GM18498 (cell line): ENCODE results near the gene BANP.
"Not testable (repeated sequence)": the region's sequence is repeated elsewhere in the genome, so short reads cannot be mapped to it uniquely, and the experiment has no call there.

ENCODE experiments used
- ATAC-seq: cut with Tn5 transposase; IDR thresholded peaks from one replicate; pipeline ENCODE4 v1.9.1; 2021; ENCODE audit warnings: mild to moderate bottlenecking, moderate library complexity; ENCODE audit not compliant: unreplicated experiment

BANP gene

DNA sequence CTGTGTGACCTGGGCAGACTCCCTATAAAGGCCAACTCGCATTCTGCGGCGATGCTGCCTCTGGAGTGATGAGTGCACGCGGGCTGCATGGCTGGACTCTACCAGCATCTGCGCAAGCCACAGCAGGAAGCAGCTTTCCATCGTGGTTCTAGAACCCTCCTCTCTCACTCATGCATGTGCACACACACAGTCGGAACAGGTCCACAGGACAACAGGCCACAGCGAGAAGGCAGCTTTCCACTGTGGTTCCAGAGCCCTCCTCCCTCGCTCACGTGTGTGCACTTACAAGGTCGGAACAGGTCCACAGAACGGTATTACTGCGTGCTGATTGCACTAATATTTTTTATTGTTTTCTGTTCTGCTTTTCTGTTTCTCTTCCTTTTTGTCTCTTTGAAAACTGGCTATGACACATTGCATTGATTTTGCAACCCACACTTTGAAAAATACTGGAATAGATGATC lies 92.9 kb downstream of the BANP start:
- peak; percentile 67 for ATAC-seq

DNA sequence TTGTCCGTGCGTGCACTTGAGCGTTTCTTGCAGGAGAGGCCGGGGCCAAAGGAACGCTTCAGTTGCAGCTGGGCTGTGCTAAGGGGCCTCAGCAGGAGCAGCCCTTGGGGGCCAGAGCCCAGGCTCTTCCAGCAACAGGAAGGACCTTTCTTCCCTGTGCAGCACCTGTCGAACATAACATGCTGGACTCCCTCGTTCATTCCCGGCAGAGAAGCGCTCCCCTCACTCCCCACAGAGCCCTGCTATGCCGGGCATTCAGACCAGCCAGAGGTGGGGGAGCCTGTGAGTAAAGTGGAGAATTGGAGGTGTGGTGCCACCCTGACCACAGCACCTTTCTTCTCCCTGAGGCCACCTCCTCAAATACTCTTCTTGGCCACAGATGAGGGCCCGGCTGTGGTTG lies 94.1 kb downstream of the BANP start:
- ATAC-seq = not testable (repeated sequence)

DNA sequence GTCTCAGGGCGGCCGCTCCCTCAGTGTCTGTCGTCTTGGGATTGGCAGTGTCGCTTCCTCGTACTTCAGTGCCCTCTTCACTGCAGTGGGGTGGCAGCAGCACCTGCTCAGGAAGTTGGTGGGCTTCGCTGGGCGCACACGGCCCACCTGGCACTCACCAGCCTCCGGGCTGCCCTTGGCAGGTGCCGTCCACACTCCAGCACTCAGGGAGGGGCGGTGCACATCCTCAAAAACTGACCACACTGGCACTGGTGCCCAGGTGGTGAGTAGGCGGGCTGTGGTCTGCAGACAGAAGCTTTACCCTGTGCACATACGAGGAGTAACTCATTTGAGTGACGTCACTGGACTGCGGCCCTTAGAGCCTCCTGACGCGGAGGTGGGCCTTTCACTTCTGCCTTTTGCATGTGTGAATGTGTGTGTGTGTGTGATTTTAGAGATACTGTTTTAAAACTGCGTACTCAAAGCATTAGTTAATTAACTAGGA lies 94.6 kb downstream of the BANP start:
- peak; percentile 79 for ATAC-seq

DNA sequence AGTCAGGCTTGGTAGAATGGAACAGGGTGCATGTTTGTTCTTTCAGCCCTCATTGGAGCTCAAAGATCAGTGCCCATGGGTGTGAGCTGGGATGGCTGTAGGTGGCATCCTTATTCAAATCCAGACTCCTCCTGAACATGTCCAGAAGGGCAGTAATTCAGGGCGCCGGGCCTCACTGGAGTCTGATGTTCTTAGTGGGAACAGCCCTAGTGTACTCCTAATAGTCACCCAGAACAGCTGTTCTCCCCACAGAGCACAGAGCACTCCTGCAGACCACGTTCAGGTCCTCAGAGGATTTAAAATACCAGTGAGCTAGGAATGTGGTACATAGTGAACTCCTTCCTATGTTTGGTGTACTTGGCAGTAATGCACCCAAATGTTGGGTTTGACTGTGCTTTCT lies 96.2 kb downstream of the BANP start:
- ATAC-seq = no peak

DNA sequence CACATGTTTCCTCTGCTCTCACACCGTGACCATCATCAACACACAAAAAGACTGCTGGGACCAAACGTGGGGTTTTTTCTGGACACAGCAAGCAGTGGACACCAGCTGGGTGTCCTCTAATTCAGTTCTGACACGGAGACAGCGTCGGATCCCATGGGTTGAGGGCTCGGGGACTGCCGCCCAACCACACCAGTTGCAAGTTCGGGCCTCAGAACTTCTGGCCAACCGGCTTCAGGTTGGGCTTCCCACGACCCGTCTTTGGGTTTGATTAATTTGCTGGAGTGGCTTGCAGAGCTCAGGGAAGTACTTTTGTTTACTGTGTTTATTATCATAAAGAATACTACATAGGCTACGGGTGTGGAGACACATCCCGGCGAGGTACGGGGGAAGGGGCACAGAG lies 97.8 kb downstream of the BANP start:
- no peak for ATAC-seq

DNA sequence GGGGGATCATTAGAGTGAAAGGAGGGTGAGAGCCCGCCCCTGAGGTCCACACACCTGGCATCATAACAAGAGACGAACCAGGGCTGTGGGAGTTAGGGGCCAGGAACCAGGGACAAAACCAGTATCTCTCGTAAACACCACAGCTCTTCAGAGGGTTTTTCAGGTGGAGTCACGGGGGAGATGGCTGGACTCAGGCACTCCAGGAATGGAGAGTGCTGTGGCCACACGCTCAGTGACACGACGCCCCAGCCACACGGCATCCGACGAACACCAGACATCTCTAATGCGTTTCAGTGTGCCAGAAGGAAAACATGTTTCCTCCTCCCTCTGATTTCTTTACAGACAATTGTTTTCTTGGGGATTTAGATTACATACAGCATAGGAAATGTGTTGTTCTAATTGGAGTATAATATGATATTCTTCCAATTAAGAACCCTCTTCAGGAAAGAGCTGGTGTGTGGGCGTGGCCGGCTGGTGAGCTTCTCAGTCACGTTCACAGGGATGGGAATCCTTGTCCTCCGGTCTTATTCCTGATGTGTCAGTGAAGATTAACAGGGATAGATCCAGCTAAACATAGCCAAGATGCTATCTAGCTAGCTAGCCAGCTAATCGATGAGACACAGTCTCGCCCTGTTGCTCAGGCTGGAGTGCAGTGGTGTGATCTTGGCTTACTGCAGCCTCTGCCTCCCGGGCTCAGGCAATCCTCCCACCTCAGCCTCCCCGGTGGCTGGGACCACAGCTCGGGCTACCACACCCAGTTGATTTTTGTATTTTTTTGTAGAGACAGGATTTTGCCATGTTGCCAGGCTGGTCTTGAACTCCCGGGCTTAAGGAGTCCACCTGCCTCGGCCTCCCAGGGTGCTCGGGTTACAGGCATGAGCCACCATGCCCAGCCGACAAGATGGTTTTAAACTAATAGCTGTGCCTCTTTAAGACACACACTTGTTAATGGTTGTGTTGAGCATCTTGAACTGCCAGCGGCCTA lies 98.6 kb downstream of the BANP start:
- ATAC-seq = no peak

DNA sequence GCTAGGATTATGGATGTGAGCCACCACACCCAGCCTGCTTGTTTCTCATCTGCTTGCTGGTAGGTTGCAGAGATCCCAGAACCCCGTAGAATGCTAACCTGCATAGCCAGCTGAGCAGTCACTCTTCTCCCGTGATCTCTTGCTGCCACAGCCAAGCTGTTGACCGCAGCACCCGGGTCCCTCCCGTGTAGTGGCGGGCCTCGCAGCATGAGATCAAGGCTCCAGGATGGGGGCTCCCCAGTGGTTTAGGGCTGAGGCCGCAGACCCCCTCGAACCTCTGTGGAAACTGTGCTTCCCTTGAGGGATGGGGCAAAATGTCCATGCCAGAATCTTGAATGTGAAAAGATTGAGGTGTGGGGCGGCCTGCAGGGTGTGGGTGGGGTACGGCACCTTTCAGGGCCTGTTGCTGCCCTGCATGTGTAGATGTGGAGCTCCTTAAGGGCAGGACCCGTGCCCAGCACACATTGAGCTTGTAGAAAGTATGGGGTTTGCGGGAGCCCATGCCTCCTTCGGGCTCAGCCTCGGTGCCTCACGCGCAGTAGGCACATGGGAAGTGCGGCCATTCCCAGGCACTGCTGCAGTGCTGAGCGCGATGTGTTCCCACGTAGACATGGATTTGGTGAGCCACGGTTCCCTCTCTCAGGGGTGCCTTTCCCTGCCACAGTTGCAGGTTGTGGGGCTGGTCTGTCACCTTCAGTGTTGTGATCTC lies 99.9 kb downstream of the BANP start:
- no peak for ATAC-seq

DNA sequence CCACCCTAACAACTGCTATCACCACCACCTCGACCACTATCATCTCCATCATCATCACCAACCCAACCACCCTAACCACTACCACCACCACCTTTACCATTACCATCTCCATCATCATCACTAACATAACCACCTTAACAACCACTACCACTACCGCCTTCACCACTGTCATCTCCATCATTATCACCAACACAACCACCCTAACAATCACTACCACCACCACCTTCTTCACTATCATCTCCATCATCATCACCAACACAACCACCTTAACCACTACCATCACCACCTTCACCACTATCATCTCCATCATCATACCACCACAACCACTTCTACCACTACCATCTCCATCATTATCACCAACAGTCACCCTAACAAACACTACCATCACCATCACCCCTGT lies 101.4 kb downstream of the BANP start:
- no peak for ATAC-seq

DNA sequence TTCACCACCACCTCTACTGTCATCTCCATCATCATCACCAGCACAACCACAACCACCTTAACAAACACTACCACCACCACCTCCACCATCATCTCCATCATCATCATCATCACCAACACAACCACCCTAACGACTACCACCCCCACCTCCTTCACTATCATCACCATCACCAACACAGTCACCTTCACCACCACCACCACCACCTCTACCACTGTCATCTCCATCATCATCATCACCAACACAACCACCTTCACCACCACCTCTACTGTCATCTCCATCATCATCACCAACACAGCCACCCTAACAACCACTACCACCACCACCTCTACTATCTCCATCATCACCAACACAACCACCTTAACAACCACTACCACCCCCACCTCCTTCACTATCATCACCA lies 102.2 kb downstream of the BANP start:
- ATAC-seq = not testable (repeated sequence)

DNA sequence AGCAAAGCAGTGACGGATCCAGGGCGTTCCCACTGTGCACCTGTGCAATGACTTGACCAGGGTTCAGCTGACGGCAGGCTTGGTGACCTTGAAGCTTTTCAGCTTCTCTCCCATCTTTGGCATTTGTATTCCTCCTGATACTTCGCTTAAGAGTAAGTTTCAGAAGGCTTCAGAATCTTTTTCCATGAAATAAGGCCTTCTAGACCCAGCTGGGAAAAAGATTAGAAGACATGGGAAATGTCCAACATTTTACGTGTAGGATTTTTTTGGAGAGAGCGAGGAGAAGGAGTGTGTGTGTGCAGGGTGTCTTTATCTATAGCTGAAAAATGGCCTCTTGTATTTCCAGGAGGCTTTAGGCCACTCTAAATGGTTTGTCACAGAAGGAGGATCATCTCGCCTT lies 104.1 kb downstream of the BANP start:
- ATAC-seq = no peak

DNA sequence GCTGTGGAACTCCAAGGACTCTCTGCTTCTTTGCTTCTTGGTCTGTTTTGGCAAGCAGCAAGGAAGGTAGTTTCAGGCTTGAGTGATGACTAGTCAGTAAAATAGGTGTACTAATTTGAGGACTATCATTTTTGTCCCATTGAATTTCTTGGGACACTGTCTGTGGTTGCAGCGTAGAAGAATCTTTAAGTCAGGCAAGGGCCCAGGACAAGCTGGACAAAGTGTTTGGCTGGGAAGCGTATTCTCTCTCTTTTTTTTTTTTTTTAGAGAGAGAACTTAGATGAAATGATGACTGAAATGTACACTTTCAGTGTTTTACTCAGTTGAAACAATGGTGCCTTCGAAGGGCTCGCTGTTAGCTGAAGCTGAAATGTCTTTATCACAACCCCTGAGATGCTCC lies 105.0 kb downstream of the BANP start:
- no peak for ATAC-seq

DNA sequence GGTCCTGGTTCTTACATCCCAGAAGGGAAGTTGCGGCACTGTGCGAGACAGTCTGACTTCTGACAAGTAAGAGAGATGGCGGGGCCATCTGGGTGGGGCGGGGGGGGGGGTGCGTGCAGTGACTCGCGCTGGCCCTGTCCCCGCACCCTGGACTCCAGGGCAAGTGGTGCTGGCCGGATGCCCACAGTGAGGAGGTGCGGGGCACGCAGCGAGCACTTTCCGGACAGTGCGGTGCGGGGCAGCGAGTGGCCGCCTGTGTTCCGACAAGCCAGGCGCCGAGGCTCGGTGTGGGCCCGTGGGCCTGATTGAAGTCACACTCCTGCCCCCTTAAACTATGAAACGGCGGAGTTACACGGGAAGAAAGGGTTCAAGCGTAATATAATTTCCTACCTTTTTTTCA lies 106.4 kb downstream of the BANP start:
- ATAC-seq = no peak

DNA sequence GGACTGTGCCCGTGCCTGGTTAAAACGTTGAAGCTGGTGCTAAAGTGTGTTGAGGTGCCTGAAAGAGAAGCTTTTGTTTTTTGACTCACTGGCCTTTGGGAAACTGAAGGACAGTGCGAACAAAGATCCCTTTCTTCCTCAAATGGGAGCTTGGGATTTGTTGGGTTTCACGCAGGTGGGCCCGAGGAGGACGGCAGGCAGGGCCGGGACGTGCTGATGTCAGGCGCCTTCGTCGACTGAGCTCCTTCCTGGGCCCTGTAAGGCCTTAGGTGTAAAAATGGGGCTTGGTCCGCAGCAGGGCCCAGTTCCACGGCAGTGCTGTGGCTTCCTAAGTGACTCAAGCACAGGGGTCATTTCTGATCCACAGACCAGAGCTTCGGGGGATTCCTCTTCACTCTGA lies 106.9 kb downstream of the BANP start:
- no peak for ATAC-seq

DNA sequence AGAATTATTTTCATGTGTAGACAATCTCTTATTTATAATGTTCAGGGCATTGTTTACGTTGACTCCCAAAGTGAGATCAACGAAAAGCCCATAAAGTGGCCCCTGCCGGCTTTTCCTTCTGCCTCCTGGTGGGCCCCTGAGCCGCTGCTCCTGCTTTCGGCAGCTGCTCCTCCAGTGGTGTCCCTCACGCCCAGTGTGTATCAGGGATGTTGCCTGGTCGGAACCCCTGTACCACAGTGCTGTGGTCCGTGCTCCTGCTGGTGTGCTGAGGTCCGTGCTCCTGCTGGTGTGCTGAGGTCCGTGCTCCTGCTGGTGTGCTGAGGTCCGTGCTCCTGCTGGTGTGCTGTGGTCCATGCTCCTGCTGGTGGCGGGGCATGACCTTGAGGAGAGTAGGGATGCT lies 107.6 kb downstream of the BANP start:
- ATAC-seq = no peak

DNA sequence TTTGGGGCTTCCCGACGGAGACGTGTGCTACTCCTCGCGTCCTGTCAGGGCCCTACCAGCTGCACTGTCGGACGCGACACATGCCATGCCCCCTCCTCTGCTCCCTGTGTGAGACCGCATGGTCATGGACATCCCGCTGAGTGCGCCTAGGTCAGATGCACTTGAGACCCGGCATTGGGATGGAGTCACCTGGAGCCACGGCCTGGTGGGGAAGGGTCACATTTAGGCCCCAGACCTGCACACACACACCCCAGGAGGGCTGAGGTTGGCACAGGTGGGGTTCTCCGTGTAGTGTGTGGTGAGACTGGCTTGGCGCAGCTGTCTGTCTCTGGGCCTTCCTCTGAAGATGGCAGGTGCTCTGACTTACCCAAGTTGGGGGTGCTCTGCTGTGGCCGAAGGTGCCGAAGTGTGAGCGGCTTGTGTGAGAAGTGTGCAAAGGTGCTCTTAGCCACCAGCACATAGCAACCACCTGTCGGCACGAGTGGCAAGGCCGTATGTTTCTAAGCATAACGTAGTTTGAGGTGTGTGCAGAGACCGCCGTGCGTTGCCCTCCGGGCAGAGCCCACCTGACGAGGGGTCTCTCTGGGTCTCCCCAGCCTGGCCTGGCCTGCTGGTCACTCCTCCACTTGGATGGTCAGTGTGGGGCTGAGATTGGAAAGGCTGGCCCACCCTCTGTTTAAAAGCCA lies 108.6 kb downstream of the BANP start:
- no peak for ATAC-seq

DNA sequence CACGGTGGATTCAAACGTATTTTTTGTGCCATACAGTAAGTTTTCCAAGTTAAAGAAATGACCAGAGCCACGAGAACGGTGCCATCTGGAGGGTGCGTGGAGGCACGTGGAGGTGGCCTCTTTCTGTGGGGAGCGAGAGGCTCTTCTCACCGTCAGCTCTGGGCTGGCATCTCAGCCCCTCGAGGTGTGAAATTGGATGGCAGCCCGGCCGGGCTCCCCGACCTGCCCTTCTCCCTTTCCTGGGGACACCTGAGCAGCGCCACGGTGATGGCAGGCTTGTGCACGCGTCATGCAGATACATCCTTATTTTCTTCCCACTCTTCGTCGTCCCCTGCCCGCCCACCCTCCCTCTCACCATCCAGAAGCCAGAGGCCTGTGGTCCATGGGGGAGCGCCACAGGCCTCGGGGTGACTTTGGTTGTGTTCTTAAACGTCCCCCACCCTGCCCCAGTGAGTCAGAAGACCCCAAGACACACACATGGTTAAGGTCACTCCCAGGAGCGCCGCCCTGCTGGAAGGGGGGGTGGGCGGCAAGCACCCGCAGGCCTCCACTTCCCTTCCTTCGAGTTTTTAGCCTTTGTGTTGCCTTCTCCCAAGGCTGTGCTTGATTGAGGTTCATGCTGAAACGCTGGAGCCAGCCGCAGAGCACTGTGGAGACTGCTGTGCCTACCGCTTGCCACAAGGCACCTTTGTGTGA lies 109.4 kb downstream of the BANP start:
- no peak for ATAC-seq

DNA sequence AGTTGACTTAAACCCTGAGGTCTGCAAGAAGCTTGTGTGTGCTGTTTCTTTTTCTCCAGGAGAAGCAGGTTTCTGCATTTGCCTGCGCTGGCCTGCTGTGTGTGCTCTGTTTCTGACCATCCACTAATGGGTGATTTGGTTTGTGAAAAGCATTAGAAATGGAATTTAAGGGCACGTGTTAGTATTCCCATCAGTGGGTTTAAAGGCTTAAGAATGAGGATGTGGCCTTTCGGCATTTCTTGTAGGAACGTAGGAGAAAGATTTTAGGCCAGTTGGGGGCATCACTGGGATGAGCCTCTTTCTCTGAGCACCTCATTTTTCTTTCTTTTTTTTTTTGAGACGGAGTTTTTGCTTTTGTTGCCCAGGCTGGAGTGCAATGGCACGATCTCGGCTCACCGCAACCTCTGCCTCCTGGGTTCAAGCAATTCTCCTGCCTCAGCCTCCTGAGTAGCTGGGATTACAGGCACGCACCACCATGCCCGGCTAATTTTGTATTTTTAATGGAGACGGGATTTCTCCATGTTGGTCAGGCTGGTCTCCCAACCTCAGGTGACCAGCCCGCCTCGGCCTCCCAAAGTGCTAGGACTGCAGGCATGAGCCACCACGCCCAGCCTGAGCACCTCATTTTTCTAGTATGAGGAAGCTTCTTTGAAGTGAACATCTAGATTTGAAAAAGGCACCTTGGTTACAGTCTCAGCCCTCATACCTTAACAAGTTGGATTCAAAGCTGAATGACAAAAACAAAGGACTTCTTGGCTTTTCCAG lies 110.3 kb downstream of the BANP start:
- no peak for ATAC-seq

DNA sequence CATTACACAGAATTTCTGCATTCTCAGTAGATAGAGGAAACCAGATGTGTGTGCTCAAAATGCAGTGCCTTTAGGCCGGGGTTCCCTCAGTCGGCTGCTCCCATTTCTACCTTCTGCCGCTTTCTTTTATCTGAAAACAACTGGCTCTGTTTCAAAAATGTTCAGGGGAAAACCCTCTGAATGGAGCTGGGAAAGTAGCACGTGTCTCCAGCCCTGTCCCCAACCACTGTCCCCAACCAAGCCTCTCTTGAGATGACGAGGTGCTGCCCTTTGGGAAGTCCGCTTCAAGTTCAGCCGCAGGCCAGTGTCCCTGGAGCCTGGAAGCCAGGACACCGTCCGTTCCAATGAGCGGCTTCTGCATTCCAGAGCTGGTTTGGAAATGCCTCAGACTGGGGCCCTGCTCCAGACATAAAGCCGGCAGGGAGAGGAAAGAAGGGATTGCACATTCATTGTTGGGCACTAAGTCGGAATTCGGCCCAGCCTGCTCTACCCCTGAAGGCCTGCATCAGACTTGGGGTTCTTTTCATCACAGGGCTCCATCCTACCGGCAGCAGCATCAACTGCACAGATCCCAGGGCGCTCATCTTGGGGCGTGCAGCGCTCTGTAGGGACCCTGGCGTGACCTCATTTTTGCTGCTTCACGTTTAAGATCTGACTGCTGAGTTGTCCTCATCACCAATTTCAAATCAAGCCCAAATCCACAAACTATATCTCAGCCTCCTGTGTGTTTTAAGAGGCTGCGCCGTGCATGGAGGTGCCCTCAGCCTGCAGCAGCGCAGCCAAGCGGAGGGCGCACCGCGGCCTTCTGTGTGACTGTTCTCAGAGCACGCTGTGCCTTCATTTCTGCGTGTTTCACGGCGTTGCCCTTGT lies 111.3 kb downstream of the BANP start:
- no peak for ATAC-seq

DNA sequence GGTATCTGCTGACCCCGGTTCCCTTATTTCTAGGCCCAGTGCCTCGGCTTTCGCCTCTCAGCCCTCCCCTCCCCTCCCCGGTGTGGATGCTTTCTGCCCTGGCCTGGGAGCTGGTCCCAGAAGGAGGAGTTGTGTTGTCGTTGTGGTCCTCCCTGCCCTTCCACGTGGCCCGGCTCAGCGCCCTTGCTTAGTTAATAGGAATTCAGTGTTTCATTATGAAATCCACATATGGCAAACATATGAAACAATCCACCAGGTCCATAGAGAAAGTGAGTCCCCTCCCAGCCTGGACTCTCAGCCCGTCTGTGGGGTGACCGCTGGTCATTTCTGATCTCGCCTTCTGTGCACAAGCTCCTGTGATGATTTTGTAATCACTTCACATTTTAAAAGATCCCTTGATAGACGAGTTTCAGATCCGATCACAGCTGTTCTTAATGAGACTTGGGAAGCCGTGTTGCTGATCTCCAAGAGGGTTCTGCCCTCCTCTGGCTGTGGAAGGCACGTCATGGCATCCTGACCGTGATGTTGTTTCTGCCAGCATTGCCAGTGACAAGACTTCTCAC lies 112.1 kb downstream of the BANP start:
- no peak for ATAC-seq
